ENCODE measurements around the gene TCIRG1.

TCIRG1 gene

GRCh38 chr11:68051191-68052136 lies 12.6 kb downstream of the TCIRG1 start:
- H2AFZ ChIP-seq (ENCODE audit: low read depth, low read length), result no peak overlapping the region
- no peak overlapping the region for H2BK120ac ChIP-seq (ENCODE audit: low read depth, low read length)
- no peak overlapping the region for H2BK5ac ChIP-seq (ENCODE audit: low read depth, low read length, poor library complexity, severe bottlenecking)
- H2BK15ac ChIP-seq (ENCODE audit: low read depth, poor library complexity, severe bottlenecking), result no peak overlapping the region
- peaks cover 11% of the 10 kb centered on the region for H3K79me1 ChIP-seq (replicated peaks; ENCODE audit: low read length, poor library complexity, severe bottlenecking)
- no peak overlapping the region for H3K9ac ChIP-seq (ENCODE audit: low read length)
- peaks cover 67 to 70% of the 10 kb centered on the region in 2 experiments for H3K36me3 ChIP-seq (ENCODE audit: control insufficient read depth in 1 of 2, insufficient read depth in 2 of 2, low read depth in 1 of 2, low read length in 2 of 2)
- no peak overlapping the region for H3K4ac ChIP-seq (ENCODE audit: low read depth in 1 of 2, low read length in 2 of 2)
- H3K27ac ChIP-seq (ENCODE audit: low read length, poor library complexity, severe bottlenecking), result no peak overlapping the region
- no peak overlapping the region for H3K18ac ChIP-seq (ENCODE audit: low read depth in 1 of 2, low read length in 2 of 2)
- no peaks in the 10 kb centered on the region for H3K27me3 ChIP-seq (ENCODE audit: control insufficient read depth in 1 of 2, insufficient read depth in 1 of 2, low read length in 2 of 2)
- no peak for DNase-seq
- WGBS, result 91% methylated on average over 14 of the region's 14 CpGs
- no peak overlapping the region for H3K14ac ChIP-seq (ENCODE audit: low read length in 2 of 2)
- no peak overlapping the region for H4K91ac ChIP-seq (ENCODE audit: low read length)
- no peak overlapping the region for H3K4me3 ChIP-seq (ENCODE audit: insufficient read depth in 1 of 2, low read depth in 1 of 2, low read length in 2 of 2)
- H3K9me3 ChIP-seq (ENCODE audit: control insufficient read depth, low read length), result no peaks in the 10 kb centered on the region
- peaks cover 52% of the 10 kb centered on the region for H3K4me1 ChIP-seq (ENCODE audit: control insufficient read depth, insufficient read depth, low read depth, low read length)
- H3K23ac ChIP-seq (ENCODE audit: low read length in 2 of 2), result no peak overlapping the region
- H2BK12ac ChIP-seq (ENCODE audit: low read length in 2 of 2), result no peak overlapping the region
- no peak overlapping the region for H3K4me2 ChIP-seq (ENCODE audit: low read length, poor library complexity, severe bottlenecking)
- H2AK5ac ChIP-seq (ENCODE audit: low read length, severe bottlenecking), result peak overlapping the region; percentile 1
- H4K8ac ChIP-seq (ENCODE audit: low read length), result no peak overlapping the region

- H3K4me3 ChIP-seq (ENCODE audit: insufficient read depth in 1 of 2, low read depth in 1 of 2, low read length in 2 of 2), result no peak overlapping the region
- no peak overlapping the region for H3K23ac ChIP-seq (ENCODE audit: low read length in 2 of 2)
- no peak overlapping the region for H4K91ac ChIP-seq (ENCODE audit: low read length)
- no peak overlapping the region for H2AK5ac ChIP-seq (ENCODE audit: low read length, severe bottlenecking)
- no peaks in the 10 kb centered on the region for H3K9me3 ChIP-seq (ENCODE audit: control insufficient read depth, low read length)
- H3K27me3 ChIP-seq (ENCODE audit: control insufficient read depth in 1 of 2, insufficient read depth in 1 of 2, low read length in 2 of 2), result no peaks in the 10 kb centered on the region
- H2AFZ ChIP-seq (ENCODE audit: low read depth, low read length), result no peak overlapping the region
- 95% methylated on average over 14 of the region's 15 CpGs for WGBS
- no peak overlapping the region for H2BK5ac ChIP-seq (ENCODE audit: low read depth, low read length, poor library complexity, severe bottlenecking)
- no peak overlapping the region for H2BK12ac ChIP-seq (ENCODE audit: low read length in 2 of 2)
- peaks cover 61 to 63% of the 10 kb centered on the region in 2 experiments for H3K36me3 ChIP-seq (ENCODE audit: control insufficient read depth in 1 of 2, insufficient read depth in 2 of 2, low read depth in 1 of 2, low read length in 2 of 2)
- H3K14ac ChIP-seq (ENCODE audit: low read length in 2 of 2), result no peak overlapping the region
- no peak overlapping the region for H3K4me2 ChIP-seq (ENCODE audit: low read length, poor library complexity, severe bottlenecking)
- no peak overlapping the region for H2BK15ac ChIP-seq (ENCODE audit: low read depth, poor library complexity, severe bottlenecking)
- H3K9ac ChIP-seq (ENCODE audit: low read length), result no peak overlapping the region
- no peak overlapping the region for H2BK120ac ChIP-seq (ENCODE audit: low read depth, low read length)
- H4K8ac ChIP-seq (ENCODE audit: low read length), result no peak overlapping the region
- no peak overlapping the region for H3K4ac ChIP-seq (ENCODE audit: low read depth in 1 of 2, low read length in 2 of 2)
- peaks cover 8% of the 10 kb centered on the region for H3K79me1 ChIP-seq (replicated peaks; ENCODE audit: low read length, poor library complexity, severe bottlenecking)
- no peak overlapping the region for H3K27ac ChIP-seq (ENCODE audit: low read length, poor library complexity, severe bottlenecking)
- H3K4me1 ChIP-seq (ENCODE audit: control insufficient read depth, insufficient read depth, low read depth, low read length), result peaks cover 52% of the 10 kb centered on the region
- no peak for DNase-seq
- H3K18ac ChIP-seq (ENCODE audit: low read depth in 1 of 2, low read length in 2 of 2), result no peak overlapping the region
Measured at GRCh38 chr11:68052137-68052873, 13.5 kb downstream of the TCIRG1 start.

DNA sequence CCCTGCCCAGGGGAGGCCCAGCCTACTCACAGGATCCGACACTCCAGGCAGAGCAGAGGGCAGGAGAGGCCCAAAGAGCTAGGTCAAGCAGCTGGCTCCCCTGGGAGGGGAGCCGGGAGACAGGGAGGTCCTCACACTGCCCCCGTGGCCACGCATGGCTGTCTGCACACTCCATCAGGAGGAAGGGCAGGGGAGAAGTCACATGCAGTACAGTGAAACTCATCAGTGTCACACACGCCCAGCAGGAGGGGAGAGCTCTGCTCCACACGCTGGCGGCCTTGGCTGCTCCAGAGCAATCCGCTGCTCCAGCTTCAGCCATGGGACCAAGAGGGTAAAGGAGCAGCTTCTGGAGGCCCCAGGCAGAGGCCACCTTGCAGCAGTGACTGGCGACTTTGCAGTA lies 14.3 kb downstream of the TCIRG1 start:
- no peaks in the 10 kb centered on the region for H3K27me3 ChIP-seq (ENCODE audit: control insufficient read depth in 1 of 2, insufficient read depth in 1 of 2, low read length in 2 of 2)
- 77% methylated on average over 9 of the region's 9 CpGs for WGBS

More for the DNA sequence above, 14.3 kb downstream of the TCIRG1 start:
- no peak overlapping the region for H3K23ac ChIP-seq (ENCODE audit: low read length in 2 of 2)
- no peak overlapping the region for H2BK12ac ChIP-seq (ENCODE audit: low read length in 2 of 2)
- no peak overlapping the region for H3K4me3 ChIP-seq (ENCODE audit: insufficient read depth in 1 of 2, low read depth in 1 of 2, low read length in 2 of 2)
- H3K4ac ChIP-seq (ENCODE audit: low read depth in 1 of 2, low read length in 2 of 2), result no peak overlapping the region
- H4K8ac ChIP-seq (ENCODE audit: low read length), result no peak overlapping the region
- H2BK120ac ChIP-seq (ENCODE audit: low read depth, low read length), result no peak overlapping the region
- H3K36me3 ChIP-seq (ENCODE audit: control insufficient read depth in 1 of 2, insufficient read depth in 2 of 2, low read depth in 1 of 2, low read length in 2 of 2), result peaks cover 56 to 64% of the 10 kb centered on the region in 2 experiments
- H2AK5ac ChIP-seq (ENCODE audit: low read length, severe bottlenecking), result no peak overlapping the region
- no peak overlapping the region for H3K27ac ChIP-seq (ENCODE audit: low read length, poor library complexity, severe bottlenecking)
- H3K79me1 ChIP-seq (replicated peaks; ENCODE audit: low read length, poor library complexity, severe bottlenecking), result peaks cover 5% of the 10 kb centered on the region
- no peak overlapping the region for H2AFZ ChIP-seq (ENCODE audit: low read depth, low read length)
- H3K4me1 ChIP-seq (ENCODE audit: control insufficient read depth, insufficient read depth, low read depth, low read length), result peaks cover 47% of the 10 kb centered on the region
- no peak overlapping the region for H3K14ac ChIP-seq (ENCODE audit: low read length in 2 of 2)
- no peak overlapping the region for H3K4me2 ChIP-seq (ENCODE audit: low read length, poor library complexity, severe bottlenecking)
- H3K9me3 ChIP-seq (ENCODE audit: control insufficient read depth, low read length), result no peaks in the 10 kb centered on the region
- no peak overlapping the region for H2BK5ac ChIP-seq (ENCODE audit: low read depth, low read length, poor library complexity, severe bottlenecking)
- H4K91ac ChIP-seq (ENCODE audit: low read length), result no peak overlapping the region
- H3K9ac ChIP-seq (ENCODE audit: low read length), result no peak overlapping the region
- H2BK15ac ChIP-seq (ENCODE audit: low read depth, poor library complexity, severe bottlenecking), result no peak overlapping the region
- H3K18ac ChIP-seq (ENCODE audit: low read depth in 1 of 2, low read length in 2 of 2), result no peak overlapping the region
- peak; percentile 26 for DNase-seq

All from mesenchymal stem cell (in vitro differentiated cells and primary cell).